A549 (cell line): ENCODE results near the gene SLC22A14.

Source experiments
- POLR2A ChIP-seq: IDR thresholded peaks from 2 replicates; pipeline ENCODE4 v1.6.1; 2012; ENCODE audit warnings: mild to moderate bottlenecking, low read length
- RCOR1 ChIP-seq: fragments of 150-350 bp; IDR thresholded peaks from 2 replicates; pipeline ENCODE4 v1.6.1; 2014; ENCODE audit warnings: antibody characterized with exemption, low read length, low read depth
- ZC3H11A ChIP-seq: fragments of 450-650 bp; IDR thresholded peaks from 2 replicates; pipeline ENCODE4 v1.6.1; 2014; ENCODE audit warnings: antibody characterized with exemption, mild to moderate bottlenecking

- TF ChIP-seq POLR2A = no peak
- no peak for TF ChIP-seq ZC3H11A
- TF ChIP-seq RCOR1 = no peak
Measured at GRCh38 chr3:38313263-38313662, 31.2 kb downstream of the SLC22A14 start.
